NCI-H510A (cell line): ENCODE data around the gene NUDT12.

ENCODE experiments used
- DNase-seq: peaks from one replicate; lab custom pipeline; 2025; lab: John Stamatoyannopoulos, UW

NUDT12 gene

DNA sequence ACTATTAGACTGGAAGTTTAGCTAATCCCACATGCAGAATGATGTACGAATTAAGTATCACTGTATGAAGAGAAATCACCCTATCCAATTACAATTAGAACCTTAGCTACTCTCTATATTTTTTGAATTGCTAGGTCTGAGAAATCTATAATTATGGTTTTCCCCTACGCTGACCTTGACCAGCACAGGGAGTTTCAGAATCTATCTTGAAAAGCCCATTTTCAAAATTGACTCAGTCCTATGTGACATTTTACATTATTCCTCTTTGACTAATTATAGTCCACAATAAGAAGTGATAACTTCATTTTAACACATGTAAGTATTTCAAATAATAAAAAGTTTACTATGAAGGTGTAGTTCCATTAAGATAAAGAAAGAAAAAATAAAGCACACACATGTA lies 21.5 kb downstream of the NUDT12 start:
- no peak for DNase-seq

DNA sequence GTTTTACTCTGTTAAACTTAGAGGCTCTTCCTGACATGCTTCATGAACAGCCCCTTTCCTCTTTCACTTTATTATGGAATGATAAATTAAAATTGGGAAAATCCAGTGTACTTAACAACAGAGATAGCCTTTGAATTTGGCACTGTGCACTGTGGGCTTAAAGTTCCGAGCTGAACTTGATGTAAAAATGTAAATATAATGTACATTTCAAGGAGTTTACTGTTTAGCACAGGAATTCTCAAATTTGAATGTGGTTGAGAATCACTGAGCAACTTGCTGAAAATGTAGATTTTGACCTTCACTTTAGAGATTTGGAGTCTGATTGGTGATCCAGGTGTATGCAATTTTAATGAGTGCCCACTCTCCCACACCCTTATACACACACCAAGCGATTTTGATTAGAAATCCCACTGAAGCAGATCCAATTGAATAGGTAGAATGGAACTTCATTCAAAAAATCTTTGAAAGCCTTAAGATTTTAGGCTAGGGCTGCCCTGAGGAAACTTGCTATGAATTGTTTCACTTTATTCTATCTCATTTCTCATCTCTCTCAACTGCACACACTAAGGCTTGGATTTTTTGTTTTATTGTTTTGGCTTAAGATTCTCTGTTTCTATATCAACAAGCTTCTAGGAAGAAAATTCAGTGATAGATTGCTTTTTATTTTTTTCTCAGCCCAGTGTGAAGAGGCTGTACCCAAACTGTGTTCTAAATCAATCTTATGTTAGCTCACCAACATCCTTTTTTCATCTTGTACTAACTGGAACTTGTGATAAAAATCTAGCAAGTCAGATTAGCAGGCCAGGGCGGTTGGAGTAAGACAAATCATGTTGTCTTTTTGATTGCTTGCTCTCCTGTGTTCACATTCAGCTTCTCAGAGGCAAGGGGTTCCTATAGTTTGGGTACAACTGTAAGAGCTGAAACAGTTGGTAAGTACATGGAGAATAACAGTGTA lies 22.9 kb downstream of the NUDT12 start:
- DNase-seq, result no peak

DNA sequence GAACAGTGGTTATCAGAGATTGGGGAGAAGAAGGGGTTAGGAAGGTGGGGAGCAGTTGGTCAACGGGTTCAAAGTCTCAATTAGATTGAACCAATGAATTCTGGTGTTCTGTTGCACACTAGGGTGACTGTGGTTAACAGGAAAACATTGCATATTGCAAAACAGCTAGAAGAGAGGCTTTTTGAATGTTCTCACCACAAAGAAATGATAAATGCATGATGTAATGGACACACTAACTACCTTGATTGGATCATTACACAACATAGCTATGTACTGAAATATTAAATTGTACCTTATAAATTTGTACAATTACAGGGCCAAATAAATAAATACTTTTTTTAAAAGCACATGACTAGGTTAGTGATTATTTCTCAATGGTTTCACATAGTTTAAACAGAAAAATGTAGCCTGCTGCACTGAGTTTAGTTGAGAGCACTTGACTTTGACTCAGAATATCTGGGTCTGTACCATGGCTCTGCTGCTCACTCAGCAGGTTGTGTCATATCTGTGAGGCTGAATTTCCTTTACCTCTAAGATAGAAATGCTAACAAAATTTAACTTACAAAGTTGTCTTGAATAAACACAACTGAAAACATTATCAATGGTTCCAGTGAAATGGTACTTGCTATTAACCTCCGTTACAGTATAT lies 30.4 kb downstream of the NUDT12 start:
- no peak for DNase-seq

DNA sequence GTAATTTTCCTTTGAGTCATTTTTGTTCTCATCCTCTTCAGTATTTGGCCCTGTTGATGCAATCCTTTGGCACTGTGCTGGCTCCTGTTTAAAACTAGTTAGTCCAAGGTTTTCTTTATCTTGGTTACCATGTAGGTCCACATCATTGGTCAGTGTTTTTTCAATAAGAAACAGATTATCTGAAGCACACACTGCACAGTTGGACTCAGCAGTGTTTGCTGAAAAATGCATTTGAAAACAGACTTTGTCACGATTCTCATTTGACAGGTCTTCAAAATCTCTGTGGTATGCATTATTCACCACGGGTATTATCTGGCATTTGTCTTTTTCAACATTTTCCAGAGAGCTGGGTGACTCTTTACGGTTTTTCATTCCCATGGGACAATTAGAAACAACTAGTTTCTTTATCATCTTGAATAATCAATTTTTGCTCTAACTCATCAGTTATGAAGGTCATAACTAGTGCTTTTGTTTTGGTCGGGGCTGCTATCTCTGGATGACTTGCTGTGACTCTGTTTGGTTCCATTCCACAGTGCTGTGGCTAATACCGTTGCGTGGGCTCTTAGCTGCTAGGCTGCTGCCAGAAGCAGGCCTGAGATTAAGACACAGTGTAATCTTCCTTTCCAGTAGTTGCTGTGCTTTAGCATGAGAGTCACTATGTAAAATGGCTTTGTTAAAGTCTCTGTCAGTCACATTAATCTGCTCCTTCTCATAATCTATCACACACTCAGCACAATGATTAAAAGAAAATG lies 36.2 kb downstream of the NUDT12 start:
- no peak for DNase-seq

DNA sequence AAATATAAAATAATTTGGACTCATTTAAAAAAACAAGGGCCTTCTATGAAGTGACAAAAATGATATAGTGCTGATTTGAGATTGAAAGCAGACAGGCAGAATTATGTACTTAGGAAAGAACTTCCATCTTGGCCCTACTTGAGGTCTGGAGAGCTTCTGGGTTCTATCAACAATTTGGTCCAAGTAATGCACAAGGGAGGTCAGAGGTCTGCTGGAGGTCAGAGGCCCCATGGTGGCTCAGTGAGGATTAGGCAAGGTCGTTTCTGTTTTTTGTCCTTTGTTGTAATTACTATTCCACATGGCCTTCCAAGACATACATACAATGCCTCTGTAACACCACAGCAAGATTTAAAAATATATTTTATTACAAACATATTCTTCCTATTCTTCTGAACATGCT lies 37.2 kb downstream of the NUDT12 start:
- DNase-seq, result no peak

DNA sequence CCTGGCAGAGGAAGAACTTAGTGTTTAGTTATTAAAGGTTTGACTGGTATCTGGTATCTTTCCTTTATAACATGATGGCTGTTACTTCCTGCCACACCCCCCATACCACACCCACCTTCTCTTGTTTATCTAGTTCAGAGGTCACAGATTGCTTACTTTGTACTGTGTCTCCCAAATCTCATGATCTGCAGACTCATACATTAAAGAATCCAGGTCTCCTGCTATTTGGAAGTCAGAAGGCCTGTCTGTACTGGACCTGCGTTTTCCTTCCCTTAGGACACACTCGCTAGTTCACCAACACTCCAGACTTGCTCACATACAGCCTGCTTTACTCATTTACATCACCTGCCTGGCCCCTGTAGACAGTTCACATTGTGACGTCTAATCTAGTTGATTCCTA lies 39.3 kb downstream of the NUDT12 start:
- DNase-seq, result no peak

DNA sequence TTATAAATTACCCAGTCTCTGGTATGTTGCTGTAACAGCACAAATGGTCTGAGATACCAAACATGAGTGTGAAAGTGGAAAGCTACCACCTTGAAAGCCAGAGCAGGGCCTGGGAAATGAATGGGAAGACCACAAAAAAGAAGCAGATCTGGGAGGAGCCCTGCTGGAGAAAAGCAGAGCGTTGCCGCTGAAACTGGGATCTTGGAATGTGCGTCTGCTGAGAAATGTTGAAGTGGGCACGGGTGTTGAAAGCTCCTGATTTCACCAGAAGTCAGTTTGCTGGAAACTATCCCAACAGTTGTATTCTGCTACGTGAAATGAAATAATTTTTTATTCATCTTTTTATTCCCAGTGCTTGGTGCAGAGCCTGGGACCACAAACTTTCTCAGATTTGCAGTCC lies 40.0 kb downstream of the NUDT12 start:
- DNase-seq, result no peak

DNA sequence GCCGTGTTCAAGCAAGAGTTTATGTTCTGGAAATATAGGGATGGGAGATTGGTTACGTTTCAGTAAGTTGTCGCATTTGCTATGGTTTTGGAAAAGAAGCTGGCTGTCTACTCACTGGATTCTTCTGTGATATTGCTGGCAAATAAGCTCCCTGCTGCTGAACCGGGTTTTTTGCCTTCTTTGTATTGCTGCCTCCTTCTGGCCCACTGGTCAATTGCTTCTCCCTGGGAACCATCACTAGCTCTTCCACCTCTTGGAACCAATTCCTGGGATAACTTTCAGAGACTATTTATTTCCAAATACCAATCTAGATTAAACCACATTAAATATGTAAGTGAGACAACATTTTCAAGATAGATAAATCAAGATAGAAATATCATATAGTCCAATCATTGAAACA lies 43.0 kb downstream of the NUDT12 start:
- no peak for DNase-seq

DNA sequence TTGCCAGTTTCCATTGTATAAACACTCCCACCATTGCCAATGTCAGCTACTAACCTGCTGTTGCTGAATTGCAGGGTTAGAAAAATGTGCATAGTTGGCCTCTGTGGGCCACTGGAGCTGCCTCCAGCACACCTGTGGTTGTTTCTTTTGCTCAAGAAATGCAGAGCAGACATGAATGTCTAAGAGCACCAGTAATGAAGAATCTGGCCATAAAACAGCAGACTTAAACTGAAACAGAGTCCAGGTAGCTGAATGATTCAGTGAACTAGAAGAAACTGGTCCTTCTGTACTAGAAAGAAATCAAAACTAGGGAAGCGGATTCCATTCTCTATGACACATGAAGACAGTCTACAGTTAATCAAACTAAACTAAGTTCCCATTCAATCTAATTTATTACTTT lies 48.2 kb downstream of the NUDT12 start:
- DNase-seq, result no peak

DNA sequence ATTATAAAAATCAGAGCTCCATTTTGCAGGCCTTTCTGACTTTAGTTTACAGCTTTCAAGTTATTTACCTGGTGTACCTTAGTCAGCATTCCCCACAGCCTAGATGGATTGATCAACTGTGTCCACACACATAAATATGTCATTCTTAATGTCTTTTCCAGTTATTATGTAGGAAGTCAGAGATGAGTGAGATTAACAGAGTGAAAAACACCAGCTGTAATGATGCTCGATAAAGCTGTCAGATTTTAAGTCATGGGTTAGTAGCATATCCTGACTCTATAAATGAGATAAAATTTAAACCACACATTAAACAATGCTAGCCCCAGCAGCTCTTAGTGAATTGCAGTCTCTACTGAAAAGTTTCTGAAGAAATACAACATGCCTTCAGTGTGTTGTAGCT lies 48.9 kb downstream of the NUDT12 start:
- no peak for DNase-seq

DNA sequence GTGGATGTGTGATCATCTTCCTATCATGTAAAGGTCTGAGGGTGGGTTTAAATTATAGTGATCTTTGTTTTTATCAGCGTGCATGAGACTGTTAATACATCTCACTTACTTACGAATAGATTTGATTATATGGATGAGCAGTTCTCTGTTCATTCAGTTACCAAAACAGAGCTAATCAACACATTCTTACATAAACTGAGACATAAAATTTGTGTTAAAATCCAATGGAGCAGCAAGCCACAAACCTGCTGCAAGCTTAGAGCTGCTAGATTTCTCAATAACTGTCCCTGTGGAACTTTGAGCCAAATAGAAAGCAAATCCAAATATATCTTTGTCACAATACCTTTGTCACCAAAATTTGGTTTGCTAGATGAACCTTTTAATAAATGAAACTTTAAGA lies 50.1 kb downstream of the NUDT12 start:
- DNase-seq, result no peak

DNA sequence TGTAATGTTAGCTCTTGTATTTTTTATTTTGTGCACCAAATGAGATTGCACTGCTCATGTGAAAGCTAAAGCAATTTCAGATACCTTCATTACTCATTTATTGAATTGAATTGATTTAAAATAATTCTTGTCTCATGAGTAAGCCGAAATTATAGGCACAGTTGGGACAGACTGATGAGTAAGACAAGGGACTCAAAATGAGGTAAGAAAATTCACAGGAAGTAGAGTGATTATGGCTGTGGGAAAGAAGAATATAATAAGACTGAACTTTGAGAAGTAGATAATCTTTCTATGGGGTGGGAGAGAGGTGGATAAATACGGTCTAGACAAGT lies 51.1 kb downstream of the NUDT12 start:
- no peak for DNase-seq

DNA sequence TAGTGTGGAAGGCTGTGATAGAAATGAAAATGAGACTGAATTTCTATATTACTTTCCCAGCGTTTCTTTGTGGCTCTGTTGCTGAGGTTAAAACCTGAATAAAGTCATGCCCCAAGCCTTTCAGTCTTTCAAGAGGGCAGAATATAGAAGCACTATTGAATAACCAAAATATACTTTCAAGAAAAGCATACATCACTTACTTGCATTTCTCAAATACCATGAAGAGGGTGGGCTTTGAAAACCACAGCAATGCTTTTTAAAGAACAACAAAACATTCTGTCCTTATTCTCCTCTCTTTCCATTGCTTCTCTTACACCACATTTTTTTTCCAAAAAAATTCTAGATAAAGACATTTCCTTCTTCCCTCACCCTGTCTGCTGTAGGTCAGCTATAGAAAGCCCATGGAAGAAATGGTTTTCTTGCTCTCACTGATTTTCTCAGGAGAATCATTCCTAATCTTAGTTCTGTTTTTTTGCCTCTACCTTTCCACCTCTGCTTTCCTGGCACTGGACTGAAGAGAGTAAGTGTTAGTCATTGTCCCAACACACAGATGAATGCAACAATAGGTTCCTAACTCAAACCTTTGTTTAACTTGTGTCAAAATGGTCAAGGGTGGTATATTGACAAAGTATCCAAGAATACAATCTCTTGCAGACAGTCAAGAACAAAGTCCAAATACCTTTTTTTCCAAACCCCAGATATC lies 51.6 kb downstream of the NUDT12 start:
- DNase-seq, result no peak

DNA sequence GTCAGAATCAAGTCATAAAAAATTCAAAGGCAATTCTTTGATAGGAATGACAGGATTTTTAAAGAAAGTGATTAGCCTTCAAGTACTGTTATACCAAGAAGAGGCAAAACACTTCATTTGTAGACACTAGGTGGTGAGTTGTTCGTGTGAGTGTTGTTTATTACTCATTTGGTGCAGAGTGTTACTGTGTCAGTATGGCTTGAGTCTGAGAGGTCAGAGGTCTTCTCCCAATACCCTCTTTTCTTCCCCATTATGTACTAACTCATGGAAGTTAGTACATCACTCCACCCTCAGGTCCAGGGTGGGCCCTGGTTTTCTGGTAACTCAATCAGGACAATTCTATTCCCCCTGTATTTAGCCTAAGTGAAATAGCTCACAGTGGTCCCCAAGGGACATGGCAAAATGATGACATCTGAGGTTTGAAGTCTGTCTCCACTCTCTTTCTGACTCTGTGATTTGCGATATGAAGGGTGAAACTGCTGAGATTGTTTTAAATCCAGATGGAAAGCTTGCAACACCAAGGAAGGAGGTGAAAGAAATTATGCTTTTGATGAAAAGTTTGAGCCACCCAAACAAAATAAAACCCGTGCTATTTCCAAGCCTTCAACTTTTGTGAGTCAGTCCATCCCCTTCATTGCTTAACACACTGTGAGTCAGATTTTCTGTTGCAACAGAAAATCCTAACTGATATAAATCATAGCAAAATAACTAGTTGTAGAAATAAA lies 56.8 kb downstream of the NUDT12 start:
- no peak for DNase-seq

DNA sequence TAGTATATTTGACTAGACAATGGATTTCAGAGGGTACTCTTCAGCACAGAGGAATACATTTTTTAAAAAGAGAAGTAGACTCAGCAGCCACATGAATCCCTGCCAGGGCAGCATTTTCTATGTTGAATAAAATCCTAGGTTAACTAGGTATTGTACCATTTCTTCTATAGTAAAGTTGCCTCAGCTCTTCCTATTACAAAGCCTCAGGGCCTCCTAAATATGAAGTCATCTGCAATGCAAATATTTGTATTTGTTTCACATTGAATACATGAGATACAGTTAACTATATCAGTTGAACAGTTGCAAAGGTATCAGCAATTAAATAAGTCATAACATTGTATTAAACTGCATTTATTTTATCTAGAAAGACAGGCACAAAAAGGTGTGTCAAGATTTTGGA lies 59.5 kb downstream of the NUDT12 start:
- DNase-seq, result no peak

DNA sequence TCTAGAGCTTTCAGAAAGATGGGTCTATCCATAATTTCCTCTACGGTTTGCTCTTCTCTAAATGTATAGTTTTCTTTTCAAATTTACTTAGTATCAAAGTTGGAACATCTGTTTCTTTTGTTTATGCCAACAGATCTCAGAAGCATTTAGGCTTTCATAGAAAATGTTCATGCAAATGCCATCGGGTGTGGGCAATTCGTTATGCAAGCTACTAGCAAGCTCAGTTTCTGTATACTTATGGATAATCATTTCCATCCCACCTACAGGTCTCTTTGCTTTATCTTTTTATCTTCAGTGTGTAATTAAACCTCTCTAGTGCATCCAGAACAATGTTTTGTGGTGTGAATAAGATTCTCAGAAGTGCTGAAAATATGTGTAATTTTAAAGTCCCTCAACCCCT lies 59.9 kb downstream of the NUDT12 start:
- DNase-seq, result no peak
